ENCODE data around the gene GCSH. TPM values are rescaled to one million over a fixed set of nuclear protein-coding genes. Genes with fewer than 3 reads are reported as not detected.

GCSH gene
- total RNA-seq, 1 donor from 2014 or later = 57.0 TPM

DNA sequence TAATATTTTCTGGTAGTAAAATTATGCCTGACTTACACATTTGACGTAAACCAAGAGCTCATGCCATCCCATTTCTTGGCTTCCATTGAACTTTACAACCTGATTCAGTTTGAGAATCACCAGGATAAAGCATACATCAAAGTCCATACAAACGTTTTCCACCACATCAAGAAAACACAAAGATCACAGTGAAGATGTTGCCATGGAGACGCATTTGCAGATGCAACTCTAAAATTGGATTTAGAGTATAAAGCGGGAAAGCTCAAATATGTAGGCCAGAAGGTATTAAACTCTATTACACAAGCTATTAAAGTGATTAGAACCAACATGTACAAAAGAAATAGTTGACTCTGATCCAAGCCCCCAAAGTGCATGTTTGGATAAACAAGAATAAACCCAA lies 29.5 kb downstream of the GCSH start:
- no peak overlapping the region for H3K27ac Mint-ChIP-seq
- no peak for DNase-seq (ENCODE audit: low spot score, unreplicated experiment)
- H3K27me3 Mint-ChIP-seq = no peaks in the 10 kb centered on the region
- TF ChIP-seq, protein P1, sequence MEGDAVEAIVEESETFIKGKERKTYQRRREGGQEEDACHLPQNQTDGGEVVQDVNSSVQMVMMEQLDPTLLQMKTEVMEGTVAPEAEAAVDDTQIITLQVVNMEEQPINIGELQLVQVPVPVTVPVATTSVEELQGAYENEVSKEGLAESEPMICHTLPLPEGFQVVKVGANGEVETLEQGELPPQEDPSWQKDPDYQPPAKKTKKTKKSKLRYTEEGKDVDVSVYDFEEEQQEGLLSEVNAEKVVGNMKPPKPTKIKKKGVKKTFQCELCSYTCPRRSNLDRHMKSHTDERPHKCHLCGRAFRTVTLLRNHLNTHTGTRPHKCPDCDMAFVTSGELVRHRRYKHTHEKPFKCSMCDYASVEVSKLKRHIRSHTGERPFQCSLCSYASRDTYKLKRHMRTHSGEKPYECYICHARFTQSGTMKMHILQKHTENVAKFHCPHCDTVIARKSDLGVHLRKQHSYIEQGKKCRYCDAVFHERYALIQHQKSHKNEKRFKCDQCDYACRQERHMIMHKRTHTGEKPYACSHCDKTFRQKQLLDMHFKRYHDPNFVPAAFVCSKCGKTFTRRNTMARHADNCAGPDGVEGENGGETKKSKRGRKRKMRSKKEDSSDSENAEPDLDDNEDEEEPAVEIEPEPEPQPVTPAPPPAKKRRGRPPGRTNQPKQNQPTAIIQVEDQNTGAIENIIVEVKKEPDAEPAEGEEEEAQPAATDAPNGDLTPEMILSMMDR (IDR thresholded peaks at IDR 0.05; ENCODE audit: unreplicated experiment) = no peak
- no peaks in the 10 kb centered on the region for H3K4me1 Mint-ChIP-seq (ENCODE audit: low read depth)
- H3K9me3 Mint-ChIP-seq (ENCODE audit: low read depth) = no peaks in the 10 kb centered on the region
- no peak overlapping the region for H3K4me3 Mint-ChIP-seq (ENCODE audit: low read depth)
- peaks cover 3% of the 10 kb centered on the region for H3K36me3 Mint-ChIP-seq (ENCODE audit: insufficient read depth)

DNA sequence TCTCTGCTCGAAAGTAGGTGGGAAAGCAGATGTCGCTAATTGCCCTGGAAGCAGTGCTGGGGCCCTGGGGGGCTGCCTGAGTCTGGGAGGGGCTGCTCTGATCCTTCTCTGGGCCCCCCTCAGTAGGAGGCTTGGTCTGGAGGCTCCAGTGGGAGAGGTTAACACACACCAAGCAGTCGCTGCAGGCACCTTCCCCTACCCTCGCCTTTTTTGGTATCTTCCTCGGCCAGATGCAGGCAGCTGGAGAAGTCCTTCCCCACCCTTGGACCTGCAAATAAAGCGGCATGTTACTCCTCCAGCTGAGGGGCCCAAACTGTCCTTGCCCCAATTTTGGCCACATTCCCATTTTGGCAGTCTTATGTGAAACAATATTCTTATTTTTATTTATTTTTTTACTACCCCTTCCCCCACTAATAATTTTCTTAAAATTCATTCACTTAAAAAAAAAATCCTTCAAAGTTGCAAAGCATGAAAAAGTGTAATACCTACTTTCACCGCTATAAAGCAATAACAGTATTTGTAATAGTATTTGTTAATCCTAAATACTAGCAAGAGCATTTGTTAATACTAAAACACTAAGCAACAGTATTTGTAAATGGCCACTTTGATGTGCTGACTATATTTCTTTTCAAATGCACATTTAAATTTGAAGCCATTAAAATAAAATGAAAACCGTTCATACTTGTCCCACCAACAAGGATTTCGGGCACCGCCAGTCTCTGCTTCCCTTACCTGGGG lies 34.2 kb downstream of the GCSH start:
- TF ChIP-seq, protein P1 (IDR thresholded peaks at IDR 0.05; ENCODE audit: unreplicated experiment) = no peak
- no peaks in the 10 kb centered on the region for H3K4me1 Mint-ChIP-seq (ENCODE audit: low read depth)
- DNase-seq (ENCODE audit: low spot score, unreplicated experiment) = no peak
- H3K4me3 Mint-ChIP-seq (ENCODE audit: low read depth) = no peak overlapping the region
- peaks cover 5% of the 10 kb centered on the region for H3K36me3 Mint-ChIP-seq (ENCODE audit: insufficient read depth)
- H3K27me3 Mint-ChIP-seq = no peaks in the 10 kb centered on the region
- H3K9me3 Mint-ChIP-seq (ENCODE audit: low read depth) = no peaks in the 10 kb centered on the region
- H3K27ac Mint-ChIP-seq = no peak overlapping the region

DNA sequence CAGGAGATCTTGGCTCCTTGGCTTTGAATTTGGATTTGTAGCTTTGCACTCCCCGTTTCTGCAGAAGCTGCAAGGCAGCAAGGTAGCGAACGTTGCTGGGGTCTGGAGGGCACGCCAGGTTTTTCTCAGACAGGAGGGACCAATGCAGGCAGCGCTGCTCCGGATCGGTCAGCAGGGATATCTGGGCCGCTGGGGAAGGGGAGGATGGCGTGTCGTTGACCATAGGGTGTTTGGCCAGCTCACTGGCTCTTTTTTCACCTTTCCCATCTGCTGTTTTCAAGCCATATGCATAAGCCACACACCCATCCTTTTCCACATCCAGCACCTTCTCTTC lies 34.9 kb downstream of the GCSH start:
- no peak for DNase-seq (ENCODE audit: low spot score, unreplicated experiment)
- H3K27me3 Mint-ChIP-seq = no peaks in the 10 kb centered on the region
- H3K4me1 Mint-ChIP-seq (ENCODE audit: low read depth) = no peaks in the 10 kb centered on the region
- H3K4me3 Mint-ChIP-seq (ENCODE audit: low read depth) = no peak overlapping the region
- no peaks in the 10 kb centered on the region for H3K9me3 Mint-ChIP-seq (ENCODE audit: low read depth)
- peaks cover 5% of the 10 kb centered on the region for H3K36me3 Mint-ChIP-seq (ENCODE audit: insufficient read depth)
- TF ChIP-seq, protein P1 (IDR thresholded peaks at IDR 0.05; ENCODE audit: unreplicated experiment) = no peak
- no peak overlapping the region for H3K27ac Mint-ChIP-seq

DNA sequence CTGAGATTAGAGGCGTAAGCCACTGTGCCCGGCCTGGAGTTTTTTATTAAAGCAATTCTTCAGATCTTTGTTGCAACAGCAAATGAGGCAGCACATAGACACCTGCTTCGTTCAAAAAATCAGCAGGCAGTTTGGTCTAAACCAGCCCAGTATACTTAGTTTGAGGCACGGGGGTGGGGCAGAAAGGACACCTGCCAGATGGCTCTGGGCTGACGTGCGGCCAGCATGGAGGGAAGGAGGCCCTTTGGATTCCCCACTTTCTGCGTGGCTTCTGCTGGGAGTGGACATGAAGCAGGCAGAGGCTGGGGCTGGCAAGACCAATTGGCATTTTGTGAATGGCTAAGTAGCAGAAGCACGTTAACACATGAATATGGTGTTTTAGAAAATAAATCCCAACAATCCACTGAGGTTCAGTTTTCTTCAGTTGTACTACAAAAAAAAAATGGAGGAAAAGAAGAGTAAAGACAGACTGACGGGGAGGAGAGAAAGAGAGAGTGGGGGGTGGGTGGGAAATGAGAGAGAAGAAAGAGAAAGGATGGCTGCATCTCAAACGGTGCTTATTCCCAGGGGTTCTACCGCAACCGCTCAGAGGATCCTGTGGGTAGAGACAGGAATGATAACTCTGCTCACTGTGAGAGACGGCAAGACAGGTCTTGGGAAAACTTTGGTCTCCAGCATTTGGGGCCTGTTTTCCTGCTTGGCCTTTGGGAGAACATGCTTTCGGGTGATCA lies 35.5 kb downstream of the GCSH start:
- Mint-ChIP-seq H3K36me3 (ENCODE audit: insufficient read depth) (peaks cover 5% of the 10 kb centered on the region), H3K27me3 (no peaks in the 10 kb centered on the region), H3K4me3 (ENCODE audit: low read depth) (no peak overlapping the region), H3K4me1 (ENCODE audit: low read depth) (no peaks in the 10 kb centered on the region), H3K27ac (no peak overlapping the region), H3K9me3 (ENCODE audit: low read depth) (no peaks in the 10 kb centered on the region)
- no peak for DNase-seq (ENCODE audit: low spot score, unreplicated experiment)
- TF ChIP-seq, protein P1 (IDR thresholded peaks at IDR 0.05; ENCODE audit: unreplicated experiment) = no peak

DNA sequence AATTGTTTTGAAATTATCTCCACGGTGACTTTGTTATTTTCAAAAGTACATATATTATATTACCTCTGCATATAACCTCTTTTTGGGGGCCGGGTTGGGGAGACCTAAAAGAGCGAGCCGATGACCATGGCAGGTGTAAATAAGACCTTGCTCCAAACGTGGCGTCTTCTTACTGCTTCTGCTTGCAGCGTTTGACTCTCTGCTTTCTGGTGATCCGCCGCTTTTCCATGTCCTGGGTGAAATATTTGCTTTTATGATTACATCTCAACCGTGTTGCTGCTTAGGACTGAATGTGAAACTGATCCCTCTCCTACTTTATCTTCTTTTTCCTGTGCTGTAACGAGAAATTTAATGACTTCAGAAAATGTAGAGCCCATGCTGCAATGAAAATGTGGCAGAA lies 42.4 kb downstream of the GCSH start:
- Mint-ChIP-seq H3K27ac (no peak overlapping the region), H3K36me3 (ENCODE audit: insufficient read depth) (peaks cover 9% of the 10 kb centered on the region), H3K4me3 (ENCODE audit: low read depth) (no peak overlapping the region), H3K9me3 (ENCODE audit: low read depth) (peaks cover 11% of the 10 kb centered on the region), H3K4me1 (ENCODE audit: low read depth) (no peaks in the 10 kb centered on the region), H3K27me3 (no peaks in the 10 kb centered on the region)
- TF ChIP-seq, protein P1 (IDR thresholded peaks at IDR 0.05; ENCODE audit: unreplicated experiment) = no peak
- DNase-seq (ENCODE audit: low spot score, unreplicated experiment) = no peak
